CD4-positive, alpha-beta T cell treated with Interleukin-4 for 1 hour (primary cell): Measurements from ENCODE around the gene MINAR2.
A peak's percentile ranks its signal among the peaks of the same experiment; 100 is the strongest.

ENCODE experiments used
- DNase-seq, 2 donors: peaks; one replicate each; pipeline ENCODE4 v3.0.0-alpha.2; 2020 to 2022

Gene MINAR2

GRCh38 chr5:129747572-129748407 lies at the start of gene MINAR2:
Gene MINAR2 (plus strand): TSS chr5:129748094. CDS start chr5:129748191, 97 bp downstream.
- no peak for DNase-seq

- no peak for DNase-seq
These were observed 49.2 kb upstream of the MINAR2 start for GRCh38 chr5:129698661-129699060.

- DNase-seq, result no peak
These were observed 31.7 kb upstream of the MINAR2 start for GRCh38 chr5:129716235-129716634.

- DNase-seq, result no peak
These were observed 31.2 kb upstream of the MINAR2 start for GRCh38 chr5:129716651-129717050.

- DNase-seq, result no peak
These were observed 30.1 kb upstream of the MINAR2 start for GRCh38 chr5:129717751-129718310.

- no peak for DNase-seq
These were observed 29.3 kb upstream of the MINAR2 start for GRCh38 chr5:129718471-129719090.

- DNase-seq, result no peak
These were observed 23.7 kb upstream of the MINAR2 start for GRCh38 chr5:129724222-129724621.

GRCh38 chr5:129724647-129725046 lies 23.2 kb upstream of the MINAR2 start:
- no peak for DNase-seq

- no peak for DNase-seq
These were observed 8.1 kb upstream of the MINAR2 start for GRCh38 chr5:129739773-129740172.

GRCh38 chr5:129743541-129744187 lies 4.2 kb upstream of the MINAR2 start:
- DNase-seq, result no peak

- no peak for DNase-seq
These were observed 1.9 kb upstream of the MINAR2 start for GRCh38 chr5:129745997-129746396.

GRCh38 chr5:129746876-129747275 lies 1.0 kb upstream of the MINAR2 start:
- no peak for DNase-seq

- no peak for DNase-seq
These were observed 1.3 kb downstream of the MINAR2 start for GRCh38 chr5:129748913-129749880.

GRCh38 chr5:129760636-129761325 lies 12.9 kb downstream of the MINAR2 start:
- DNase-seq, result no peak

- DNase-seq, result no peak
These were observed 15.8 kb downstream of the MINAR2 start for GRCh38 chr5:129763651-129764050.

- DNase-seq, result no peak
These were observed 18.9 kb downstream of the MINAR2 start for GRCh38 chr5:129766798-129767197.

- DNase-seq, result peak; percentile 41 to 67
These were observed 20.1 kb downstream of the MINAR2 start for GRCh38 chr5:129767927-129768380.

- DNase-seq, result no peak
These were observed 20.8 kb downstream of the MINAR2 start for GRCh38 chr5:129768735-129769134.

- no peak for DNase-seq
These were observed 22.3 kb downstream of the MINAR2 start for GRCh38 chr5:129770024-129770820.

- DNase-seq, result peak; percentile 14 to 47
These were observed 23.4 kb downstream of the MINAR2 start for GRCh38 chr5:129771058-129771838.
